HG03565 (cell line): ENCODE measurements around the gene PGAM5.

Experiments
- ATAC-seq: cut with Tn5 transposase; IDR thresholded peaks from one replicate; pipeline ENCODE4 v1.9.1; 2021; ENCODE audit warnings: mild to moderate bottlenecking, moderate library complexity; ENCODE audit not compliant: unreplicated experiment

PGAM5 gene

GRCh38 chr12:132719141-132719953 is 8.7 kb downstream of the PGAM5 start:
- no peak for ATAC-seq

DNA sequence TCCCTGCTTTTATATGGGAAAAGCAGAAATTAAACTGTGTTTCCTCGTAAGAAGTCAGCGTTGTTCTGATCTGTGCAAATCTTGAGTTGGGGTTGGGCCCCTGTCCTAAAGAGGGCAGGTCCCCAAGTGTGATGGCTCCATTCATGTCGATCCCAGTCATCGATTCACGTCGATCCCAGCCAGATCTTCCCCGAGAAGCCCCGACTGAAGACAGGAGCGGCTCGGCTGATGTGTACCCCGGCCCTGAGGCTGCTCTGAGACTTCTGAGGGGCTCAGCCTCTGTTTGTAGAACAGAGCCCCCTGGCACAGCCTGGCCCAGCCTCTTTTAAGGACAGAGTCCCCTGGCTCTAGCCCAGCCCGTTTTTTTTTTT is 9.3 kb downstream of the PGAM5 start:
- ATAC-seq = no peak

GRCh38 chr12:132720606-132721345 is 10.1 kb downstream of the PGAM5 start:
- no peak for ATAC-seq

DNA sequence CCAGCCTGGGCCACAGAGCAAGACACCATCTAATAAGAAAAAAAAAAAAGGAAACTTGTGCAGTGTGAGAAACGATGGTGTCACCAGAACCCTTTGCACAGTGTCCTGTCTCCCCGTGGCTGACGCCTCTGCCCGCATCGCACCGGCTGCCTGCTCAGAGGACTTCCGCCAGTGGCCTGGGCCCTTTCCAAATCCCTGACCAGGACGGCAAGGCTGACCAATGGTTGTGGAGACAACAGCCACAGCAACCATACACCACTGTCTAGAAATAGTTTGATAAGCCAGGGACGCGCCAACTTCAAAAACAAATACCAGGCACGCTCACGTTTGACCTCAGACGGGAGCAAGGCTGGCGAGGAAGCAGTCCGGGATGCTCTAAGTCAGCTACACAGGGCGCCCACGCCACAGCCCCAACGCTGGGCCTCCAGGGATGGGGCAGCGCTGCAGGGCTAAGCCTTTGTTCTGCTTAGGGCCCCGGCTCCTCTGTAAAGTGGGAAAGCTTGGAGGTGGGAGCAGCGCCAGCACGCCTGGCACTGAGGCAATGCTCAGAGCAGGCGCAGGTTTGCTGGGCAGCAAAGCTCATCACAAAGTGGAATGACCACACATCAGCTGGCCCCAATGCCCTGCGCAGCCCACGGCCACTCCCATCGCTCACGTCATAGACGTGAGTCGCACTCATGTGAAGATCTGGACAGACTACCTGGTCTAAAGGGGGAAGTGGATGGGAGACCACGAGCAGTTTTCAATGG is 12.5 kb downstream of the PGAM5 start:
- no peak for ATAC-seq

GRCh38 chr12:132723764-132724140 is 13.1 kb downstream of the PGAM5 start:
- no peak for ATAC-seq

DNA sequence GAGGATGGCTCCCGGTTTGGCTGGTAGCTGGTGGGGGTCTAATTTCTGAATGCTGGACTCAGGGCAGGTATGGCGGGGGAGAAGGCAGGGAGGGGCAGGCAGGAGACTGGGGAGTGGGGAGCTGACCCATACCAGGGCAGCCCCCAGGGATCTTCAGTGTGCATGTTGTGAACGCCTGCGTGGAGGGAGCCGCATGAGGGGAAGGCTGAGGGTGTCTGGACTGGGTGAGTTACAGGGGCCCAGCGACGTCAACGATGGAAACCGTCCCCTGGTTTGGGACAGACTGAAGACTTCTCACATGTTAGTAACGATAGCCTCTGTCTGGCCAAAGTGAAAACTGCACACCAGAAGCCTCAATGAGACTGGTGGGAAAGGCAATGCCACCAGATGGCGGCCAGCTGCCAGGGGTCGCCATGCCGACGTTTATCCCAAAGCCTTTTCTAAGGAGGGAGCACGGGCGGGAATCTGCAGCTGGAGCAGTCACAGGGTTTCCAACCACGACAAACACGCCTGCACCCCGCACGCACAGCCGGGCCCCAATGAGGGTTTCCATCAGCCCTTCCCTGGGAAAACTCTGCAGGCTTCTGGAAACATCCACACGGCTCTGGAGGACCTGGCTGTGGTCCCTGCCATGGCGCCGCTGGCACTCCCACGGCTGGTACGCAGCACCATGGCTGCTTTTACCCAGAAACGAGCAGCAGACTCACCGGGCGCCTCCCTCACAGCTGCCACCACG is 14.0 kb downstream of the PGAM5 start:
- ATAC-seq = no peak

DNA sequence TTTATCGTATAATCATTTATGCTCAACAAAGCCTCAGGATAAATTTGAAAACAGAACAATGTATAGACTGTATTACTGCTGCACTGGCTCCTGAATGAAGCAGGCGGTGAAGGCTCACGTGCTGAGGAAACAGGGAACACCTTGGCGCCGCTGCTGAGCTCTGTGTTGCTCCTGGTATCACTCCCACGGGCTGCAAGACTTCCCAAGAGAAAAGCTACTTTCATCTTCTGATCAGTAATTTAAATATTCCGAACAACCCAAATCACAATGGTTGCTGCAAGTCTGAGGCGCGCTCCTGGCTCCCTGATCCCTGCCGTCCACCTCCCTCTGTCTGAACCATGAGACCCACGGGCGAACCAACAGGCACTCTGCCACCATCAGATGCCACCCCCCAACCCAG is 15.7 kb downstream of the PGAM5 start:
- ATAC-seq = no peak

DNA sequence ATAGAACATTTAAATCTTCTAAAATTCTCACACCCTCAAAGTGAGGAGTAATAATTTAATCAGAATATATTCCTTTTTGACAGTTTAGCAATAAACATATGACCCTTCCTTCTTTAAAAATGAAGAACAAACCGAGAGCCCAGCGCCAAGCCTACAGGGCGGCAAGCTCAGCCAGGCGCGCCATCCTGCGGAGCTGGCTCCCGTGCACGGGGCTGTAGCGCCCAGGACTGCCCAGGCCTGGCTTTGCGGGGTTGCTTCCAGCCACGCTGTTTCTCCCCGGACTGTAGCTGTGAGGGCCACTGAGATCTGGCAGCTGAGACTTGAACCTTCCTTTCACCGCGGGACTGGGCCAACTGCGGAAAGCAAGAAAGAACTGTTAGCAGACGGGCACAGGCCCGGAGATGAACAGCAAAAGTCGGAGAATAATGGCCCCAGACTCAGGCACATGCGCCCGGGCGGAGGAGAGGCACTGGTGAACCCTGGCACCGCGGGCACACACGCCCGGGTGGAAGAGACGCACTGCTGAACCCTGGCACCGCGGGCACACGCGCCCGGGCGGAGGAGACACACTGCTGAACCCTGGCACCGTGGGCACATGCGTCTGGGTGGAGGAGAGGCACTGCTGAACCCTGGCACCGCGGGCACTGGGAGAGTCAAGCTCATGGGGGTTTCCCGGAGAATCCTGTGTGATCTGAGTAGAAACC is 16.6 kb downstream of the PGAM5 start:
- no peak for ATAC-seq

DNA sequence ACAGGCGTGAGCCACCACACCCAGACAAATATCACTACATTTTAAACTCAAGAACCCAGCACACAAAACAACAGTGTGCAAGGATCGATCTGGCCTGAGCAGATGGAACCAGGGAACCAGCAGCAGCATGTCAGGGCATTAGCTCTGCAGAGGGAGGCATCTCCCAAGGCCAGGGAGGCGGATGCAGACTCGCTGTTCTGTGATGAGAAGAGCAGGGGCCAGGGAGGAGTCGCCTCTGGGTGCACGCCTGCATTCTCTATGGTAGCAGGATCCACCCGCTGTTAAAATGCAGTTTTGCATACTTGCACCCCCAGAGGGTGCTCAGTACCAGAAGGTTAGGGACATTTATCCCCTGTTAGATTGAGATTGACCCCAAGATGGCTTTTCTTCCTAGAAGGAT is 17.9 kb downstream of the PGAM5 start:
- no peak for ATAC-seq

- no peak for ATAC-seq
These were observed 19.1 kb downstream of the PGAM5 start for GRCh38 chr12:132729541-132730320.

DNA sequence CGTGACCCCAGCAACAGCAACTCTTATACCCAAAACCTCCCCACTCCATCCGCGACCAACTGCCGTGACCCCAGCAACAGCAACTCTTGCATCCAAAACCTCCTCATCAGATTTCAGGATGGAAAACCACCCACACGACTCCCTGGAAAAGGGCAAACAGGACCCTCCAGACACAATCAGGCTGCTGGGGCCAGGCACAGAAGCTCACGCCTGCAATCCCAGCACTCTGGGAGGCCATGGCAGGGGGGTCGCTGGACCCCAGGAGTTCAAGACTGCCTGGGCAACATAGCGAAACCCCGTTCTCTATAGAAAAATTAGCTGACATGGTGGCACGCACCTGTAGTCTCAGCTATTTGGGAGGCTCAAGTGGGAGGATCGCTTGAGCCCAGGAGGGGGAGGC is 19.7 kb downstream of the PGAM5 start:
- ATAC-seq = no peak

GRCh38 chr12:132731574-132731973 is 20.9 kb downstream of the PGAM5 start:
- no peak for ATAC-seq

- no peak for ATAC-seq
These were observed 23.6 kb downstream of the PGAM5 start for GRCh38 chr12:132734206-132734605.

DNA sequence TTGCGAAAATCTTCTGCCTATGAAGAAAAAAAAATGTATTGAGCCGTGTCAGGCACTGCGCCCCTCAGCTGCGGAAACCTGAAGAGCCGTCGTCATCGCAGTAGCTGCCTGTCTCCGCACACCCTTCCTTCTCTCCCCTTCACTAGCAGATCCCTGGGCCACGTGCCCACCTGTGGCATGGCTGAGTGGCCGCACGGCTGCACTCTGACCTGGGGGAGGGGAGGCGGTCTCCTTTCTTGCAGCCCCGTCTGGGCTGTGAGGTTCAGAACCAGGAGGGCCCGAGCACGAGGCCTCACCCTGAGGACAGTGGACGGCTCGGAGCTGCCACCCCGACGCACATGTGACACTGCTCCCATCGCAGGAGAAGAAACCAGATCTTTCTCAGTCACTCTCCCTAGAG is 24.9 kb downstream of the PGAM5 start:
- ATAC-seq = no peak

GRCh38 chr12:132736378-132736777 is 25.7 kb downstream of the PGAM5 start:
- ATAC-seq = no peak

- no peak for ATAC-seq
These were observed 26.3 kb downstream of the PGAM5 start for GRCh38 chr12:132736913-132737312.

GRCh38 chr12:132739600-132740312 is 29.1 kb downstream of the PGAM5 start:
- ATAC-seq = no peak

DNA sequence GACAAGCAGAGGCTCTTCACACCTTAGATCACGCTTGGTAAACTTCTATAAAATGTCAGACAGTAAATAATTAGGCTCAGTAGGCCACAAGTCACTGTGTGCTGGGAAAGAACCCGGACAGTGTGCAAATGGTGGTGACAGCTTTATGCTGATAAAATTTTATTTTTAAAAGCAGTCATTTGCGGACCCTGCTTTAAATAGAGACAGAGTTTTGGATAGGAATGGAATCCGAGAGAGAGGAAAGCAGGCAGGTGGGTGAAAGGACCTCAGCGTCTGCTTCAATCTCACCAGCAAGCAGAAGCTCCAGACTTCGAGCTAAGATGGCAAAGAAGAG is 29.6 kb downstream of the PGAM5 start:
- no peak for ATAC-seq

DNA sequence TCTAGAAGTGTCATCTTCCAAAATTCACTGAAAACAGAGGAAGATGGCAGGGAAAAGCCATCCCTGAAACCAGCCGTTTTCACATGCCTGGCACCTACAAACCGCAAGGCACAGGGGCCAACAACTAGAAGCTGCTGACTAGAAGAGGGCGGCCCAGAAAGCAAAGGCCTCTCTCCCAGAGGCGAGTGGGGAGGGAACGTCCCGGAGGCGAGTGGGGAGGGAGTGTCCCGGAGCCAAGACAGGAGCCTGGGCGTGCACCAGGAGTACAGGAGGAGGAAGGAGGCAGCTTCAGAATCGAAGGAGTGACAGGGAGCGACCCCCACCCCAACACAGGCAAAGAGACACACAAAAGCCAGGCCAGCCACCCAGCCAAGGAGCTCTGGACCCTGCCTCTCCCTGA is 30.0 kb downstream of the PGAM5 start:
- no peak for ATAC-seq
